Esophagus squamous epithelium (tissue), 5 donors: Measurements from ENCODE around the gene SGCD. TPM values are rescaled to one million over a fixed set of nuclear protein-coding genes. Genes with fewer than 3 reads are reported as not detected.

Source experiments
- DNase-seq: peaks from one replicate; lab custom pipeline; 2025; lab: John Stamatoyannopoulos, UW
- H3K27ac ChIP-seq, 4 donors: fragments of 200-600 bp; sonication (generic); one replicate each; pipeline ENCODE4 v1.5.1; 2016 to 2019; ENCODE audit warnings: mild to moderate bottlenecking in 1 of 4
- H3K27me3 ChIP-seq, 4 donors: fragments of 200-600 bp; sonication (generic); 1 replicate in 3 of 4; 2 replicates in 1 of 4; pipeline versions ENCODE4 v1.5.1 to v1.6.0; 2017 to 2021; ENCODE audit warnings: antibody characterized with exemption in 1 of 4
- H3K36me3 ChIP-seq, 3 donors: fragments of 200-600 bp; sonication (generic); one replicate each; pipeline ENCODE4 v1.5.1; 2016 to 2019
- H3K4me1 ChIP-seq, 3 donors: fragments of 200-600 bp; sonication (generic); one replicate each; pipeline ENCODE4 v1.5.1; 2017 to 2019
- H3K4me3 ChIP-seq, 4 donors: fragments of 200-600 bp; sonication (generic); 1 replicate in 3 of 4; 2 replicates in 1 of 4; pipeline ENCODE4 v1.5.1; 2016 to 2019; ENCODE audit warnings: mild to moderate bottlenecking in 2 of 4, moderate library complexity in 1 of 4
- H3K9me3 ChIP-seq, 3 donors: fragments of 200-600 bp; sonication (generic); one replicate each; pipeline ENCODE4 v1.5.1; 2016 to 2019
- POLR2A ChIP-seq, 4 donors: fragments of 450-650 bp; IDR thresholded peaks; one replicate each; pipeline ENCODE4 v1.6.1; 2017; ENCODE audit warnings: antibody characterized with exemption in 4 of 4, mild to moderate bottlenecking in 4 of 4, moderate library complexity in 3 of 4
- WGBS, 2 donors: methylation state at CpG; one replicate each; pipeline ENCODE4 v1.1.5; 2018; 5-methylcytosine and 5-hydroxymethylcytosine counted together
- intact Hi-C: fragments of 100-400 bp; cut with DNase I; formaldehyde crosslinking; loops from one replicate; pipeline ENCODE4 v1.15.0; 2022
- total RNA-seq, 4 donors: library from RNA; depleted of rRNA; stranded (reverse); fragments of >200 nt; gene quantifications; one replicate each; pipeline ENCODE4 v1.1.0, GENCODE V29; 2016
- TF ChIP-seq, protein P1 (sequence below), 6 experiments: fragments of 450-650 bp in 4 of 6; fragments of 200-600 bp in 2 of 6; sonication (generic) in 2 of 6; IDR thresholded peaks; one replicate each; pipeline ENCODE4 v1.5.1; 2016 to 2019; ENCODE audit warnings: antibody characterized with exemption in 6 of 6, mild to moderate bottlenecking in 4 of 6, moderate library complexity in 4 of 6
- donor health status: DM: yes; HTN: yes; CAD: no.

Gene SGCD
- total RNA-seq, 4 donors from 2014 or later: 0.08 to 4.4 (median 0.64) TPM

DNA sequence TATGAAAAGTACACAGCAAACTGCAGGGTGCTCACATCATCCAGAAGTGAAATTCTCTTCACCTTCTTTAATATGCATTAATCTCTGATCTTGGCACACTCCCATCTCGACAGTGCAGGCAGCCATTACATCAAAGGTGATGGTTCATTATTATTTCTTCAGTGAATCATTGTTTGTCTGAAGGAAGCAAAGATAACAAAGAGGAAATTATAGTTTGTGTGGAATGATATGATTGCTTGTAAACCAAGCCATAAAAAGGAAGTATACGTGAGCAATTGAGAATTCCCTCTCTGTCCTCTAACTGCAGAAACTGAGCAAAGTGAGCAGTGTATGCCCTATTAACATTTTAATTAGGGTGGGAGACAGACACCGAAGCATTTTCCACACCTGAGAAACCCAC lies 351.5 kb downstream of the SGCD start:
- Histone ChIP-seq H3K27ac (no peak overlapping the region), H3K4me1 (no peaks in the 10 kb centered on the region), H3K27me3 (no peaks in the 10 kb centered on the region), H3K36me3 (no peaks in the 10 kb centered on the region), H3K9me3 (no peaks in the 10 kb centered on the region), H3K4me3 (no peak overlapping the region)
- TF ChIP-seq, protein P1, sequence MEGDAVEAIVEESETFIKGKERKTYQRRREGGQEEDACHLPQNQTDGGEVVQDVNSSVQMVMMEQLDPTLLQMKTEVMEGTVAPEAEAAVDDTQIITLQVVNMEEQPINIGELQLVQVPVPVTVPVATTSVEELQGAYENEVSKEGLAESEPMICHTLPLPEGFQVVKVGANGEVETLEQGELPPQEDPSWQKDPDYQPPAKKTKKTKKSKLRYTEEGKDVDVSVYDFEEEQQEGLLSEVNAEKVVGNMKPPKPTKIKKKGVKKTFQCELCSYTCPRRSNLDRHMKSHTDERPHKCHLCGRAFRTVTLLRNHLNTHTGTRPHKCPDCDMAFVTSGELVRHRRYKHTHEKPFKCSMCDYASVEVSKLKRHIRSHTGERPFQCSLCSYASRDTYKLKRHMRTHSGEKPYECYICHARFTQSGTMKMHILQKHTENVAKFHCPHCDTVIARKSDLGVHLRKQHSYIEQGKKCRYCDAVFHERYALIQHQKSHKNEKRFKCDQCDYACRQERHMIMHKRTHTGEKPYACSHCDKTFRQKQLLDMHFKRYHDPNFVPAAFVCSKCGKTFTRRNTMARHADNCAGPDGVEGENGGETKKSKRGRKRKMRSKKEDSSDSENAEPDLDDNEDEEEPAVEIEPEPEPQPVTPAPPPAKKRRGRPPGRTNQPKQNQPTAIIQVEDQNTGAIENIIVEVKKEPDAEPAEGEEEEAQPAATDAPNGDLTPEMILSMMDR (IDR thresholded peaks at IDR 0.05): no peak
- no peak for TF ChIP-seq POLR2A (IDR thresholded peaks at IDR 0.05)
- 53 to 59% methylated on average over 3 of the region's 3 CpGs for WGBS, 2 donors
- intact Hi-C loops: no loop called here
- DNase-seq: no peak

DNA sequence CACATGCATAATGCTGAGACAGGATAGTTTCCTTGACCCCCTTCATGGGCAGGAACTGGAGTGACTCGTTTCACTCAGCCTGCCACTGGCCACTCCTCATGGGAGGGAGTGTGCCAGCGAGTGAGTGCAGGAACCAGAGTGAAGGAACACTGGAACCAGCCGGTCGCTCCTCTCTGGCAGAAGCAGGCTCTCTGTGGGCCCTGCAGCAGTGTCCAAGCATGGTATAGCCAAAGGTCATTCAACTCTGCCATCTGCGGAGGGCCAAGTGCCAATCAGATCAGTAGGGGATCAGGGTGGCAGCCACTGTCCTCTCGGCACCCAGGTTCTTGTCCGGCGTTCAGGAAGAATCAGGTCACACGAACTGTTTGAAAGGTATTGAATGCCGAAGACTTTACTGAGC lies 353.9 kb downstream of the SGCD start:
- Histone ChIP-seq H3K4me1 (no peaks in the 10 kb centered on the region), H3K36me3 (no peaks in the 10 kb centered on the region), H3K4me3 (no peak overlapping the region), H3K27ac (no peak overlapping the region), H3K9me3 (no peaks in the 10 kb centered on the region), H3K27me3 (no peaks in the 10 kb centered on the region)
- TF ChIP-seq, protein P1 (IDR thresholded peaks at IDR 0.05): no peak
- no peak for TF ChIP-seq POLR2A (IDR thresholded peaks at IDR 0.05)
- WGBS, 2 donors: 82 to 91% methylated on average over 7 to 8 of the region's 10 CpGs
- no peak for DNase-seq
- intact Hi-C loops: no loop called here

DNA sequence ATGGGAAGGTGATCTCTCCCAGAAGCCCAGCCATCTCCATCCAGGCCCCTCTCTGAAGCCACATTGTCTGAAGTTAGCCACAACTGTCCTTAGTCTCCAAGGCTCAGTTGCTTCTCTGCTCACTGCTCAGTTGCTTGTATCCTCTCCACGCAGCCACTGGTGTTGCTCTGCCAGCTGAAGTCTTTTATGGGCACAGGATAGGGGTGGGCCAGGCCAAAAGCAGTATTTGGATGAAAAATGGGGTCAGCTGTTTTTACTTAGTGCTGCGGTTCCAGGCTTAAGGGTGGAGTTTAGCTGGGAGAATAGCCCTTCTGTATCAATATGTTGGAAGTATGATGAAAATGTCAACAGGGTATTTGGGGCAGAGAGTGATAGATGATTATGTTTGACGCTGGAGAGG lies 354.3 kb downstream of the SGCD start:
- Histone ChIP-seq H3K27me3 (no peaks in the 10 kb centered on the region), H3K9me3 (no peaks in the 10 kb centered on the region), H3K4me3 (no peak overlapping the region), H3K27ac (no peak overlapping the region), H3K4me1 (no peaks in the 10 kb centered on the region), H3K36me3 (no peaks in the 10 kb centered on the region)
- intact Hi-C loops: no loop called here
- DNase-seq: no peak
- no peak for TF ChIP-seq POLR2A (IDR thresholded peaks at IDR 0.05)
- 69 to 81% methylated on average over 2 to 3 of the region's 3 CpGs for WGBS, 2 donors

DNA sequence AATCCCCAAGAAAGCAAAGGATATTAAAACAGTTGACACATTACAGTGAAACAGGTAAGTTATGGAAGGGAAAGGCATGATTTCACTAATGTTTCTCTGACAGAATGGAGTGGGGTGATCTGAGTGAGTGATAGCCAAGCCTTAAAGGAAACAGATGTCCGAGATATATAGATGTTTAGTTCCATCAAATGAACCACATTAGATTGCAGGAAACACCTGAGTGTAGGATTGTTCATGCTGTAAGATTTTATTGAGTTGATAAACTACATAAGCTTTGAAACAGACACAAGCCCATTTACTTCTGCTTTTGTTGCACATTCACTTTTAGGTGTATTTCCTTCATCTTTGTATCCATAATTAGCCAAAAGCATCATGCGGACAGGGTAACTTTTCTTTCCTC lies 356.0 kb downstream of the SGCD start:
- no peaks in the 10 kb centered on the region for H3K27me3 ChIP-seq

DNA sequence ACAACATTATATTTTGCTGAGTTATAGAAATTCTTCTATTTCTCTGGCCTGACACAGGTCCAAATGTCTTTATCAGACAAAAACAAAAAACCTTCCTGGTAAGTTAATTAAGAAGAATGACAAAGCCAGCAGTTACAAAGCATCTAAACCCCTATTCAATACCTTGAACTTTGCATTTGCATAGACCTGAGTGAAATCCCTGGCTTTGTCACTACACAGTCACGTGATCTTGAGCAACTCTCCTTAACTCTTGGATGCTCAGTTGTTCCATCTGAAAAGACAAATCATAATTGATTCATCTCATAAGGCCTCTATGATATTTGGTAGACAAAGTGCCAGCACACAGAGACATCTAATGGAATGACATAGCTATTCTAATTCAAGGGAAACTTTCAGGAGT lies 356.5 kb downstream of the SGCD start:
- WGBS, 2 donors: 22 to 50% methylated on average over 1 of the region's 1 CpG
- Histone ChIP-seq H3K27ac (no peak overlapping the region), H3K36me3 (no peaks in the 10 kb centered on the region), H3K4me1 (no peaks in the 10 kb centered on the region), H3K27me3 (no peaks in the 10 kb centered on the region), H3K4me3 (no peak overlapping the region), H3K9me3 (no peaks in the 10 kb centered on the region)
- DNase-seq: no peak
- no peak for TF ChIP-seq POLR2A (IDR thresholded peaks at IDR 0.05)
- TF ChIP-seq, protein P1 (IDR thresholded peaks at IDR 0.05): no peak
- intact Hi-C loops: no loop called here

More for the DNA sequence above, 356.0 kb downstream of the SGCD start:
- Histone ChIP-seq H3K27ac (no peak overlapping the region), H3K4me1 (no peaks in the 10 kb centered on the region), H3K4me3 (no peak overlapping the region), H3K36me3 (no peaks in the 10 kb centered on the region), H3K9me3 (no peaks in the 10 kb centered on the region)
- no peak for TF ChIP-seq POLR2A (IDR thresholded peaks at IDR 0.05)
- TF ChIP-seq, protein P1 (IDR thresholded peaks at IDR 0.05): no peak
- intact Hi-C loops: no loop called here
- WGBS, 2 donors: 58 to 60% methylated on average over 2 of the region's 2 CpGs
- DNase-seq: no peak

DNA sequence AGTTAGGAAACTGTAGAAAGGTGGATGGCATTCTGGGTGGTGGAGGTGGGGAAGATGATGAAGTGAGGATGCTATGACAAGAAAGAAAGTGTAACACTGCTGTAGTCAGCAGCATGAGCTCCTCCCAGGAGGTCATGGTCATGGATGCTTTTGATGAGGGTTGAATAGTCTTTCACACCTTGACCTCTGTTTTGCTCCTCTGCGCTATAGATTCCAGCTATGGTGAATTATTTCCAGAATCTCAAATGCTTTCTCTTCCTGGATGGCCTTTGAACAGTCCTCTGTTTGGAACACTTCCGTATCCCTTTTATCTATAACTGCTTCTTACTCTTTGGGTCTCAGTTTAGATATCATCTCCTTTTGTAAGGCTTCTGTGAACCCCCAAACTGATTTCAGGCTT lies 357.3 kb downstream of the SGCD start:
- TF ChIP-seq, protein P1 (IDR thresholded peaks at IDR 0.05): no peak
- no peak for TF ChIP-seq POLR2A (IDR thresholded peaks at IDR 0.05)
- Histone ChIP-seq H3K27me3 (no peaks in the 10 kb centered on the region), H3K27ac (no peak overlapping the region), H3K4me3 (no peak overlapping the region), H3K4me1 (no peaks in the 10 kb centered on the region), H3K36me3 (no peaks in the 10 kb centered on the region), H3K9me3 (no peaks in the 10 kb centered on the region)
- intact Hi-C loops: no loop called here
- 91 to 100% methylated on average over 2 of the region's 2 CpGs for WGBS, 2 donors
- DNase-seq: no peak
